ENCODE results near the gene STEAP2. TPM values are rescaled to one million over a fixed set of nuclear protein-coding genes. Genes with fewer than 3 reads are reported as not detected.

STEAP2 gene
- total and polyA plus RNA-seq, 2 of the 4 experiments (the other 2 are of a cell fraction), result 1.8 to 3.9 TPM

- Histone ChIP-seq H3K9ac (ENCODE audit: low read depth, low read length) (no peak overlapping the region), H3K4me3 (ENCODE audit: insufficient read depth, low read depth, low read length) (no peak overlapping the region), H3K36me3 (ENCODE audit: control insufficient read depth, insufficient read depth, low read length) (no peaks in the 10 kb centered on the region), H2BK120ac (ENCODE audit: low read depth, low read length) (no peak overlapping the region), H2BK20ac (ENCODE audit: low read depth, low read length) (no peak overlapping the region), H3K4me1 (ENCODE audit: control insufficient read depth, insufficient read depth, low read length) (no peaks in the 10 kb centered on the region), H2AK5ac (ENCODE audit: low read depth, low read length) (no peak overlapping the region), H2AFZ (replicated peaks; ENCODE audit: low read length, poor library complexity) (no peak overlapping the region), H3K27ac (ENCODE audit: insufficient read depth, low read length) (no peak overlapping the region), H4K20me1 (ENCODE audit: insufficient read depth, low read length) (no peaks in the 10 kb centered on the region), H3K9me1 (ENCODE audit: insufficient read depth, low read length) (no peaks in the 10 kb centered on the region), H3K14ac (replicated peaks; ENCODE audit: low read depth, low read length) (no peak overlapping the region), H3K56ac (ENCODE audit: extremely low read depth, insufficient read depth, low read length) (no peak overlapping the region), H3K4ac (ENCODE audit: low read depth, low read length) (no peak overlapping the region), H2BK5ac (ENCODE audit: low read depth, low read length, poor library complexity, severe bottlenecking) (no peak overlapping the region), H2AK9ac (replicated peaks; ENCODE audit: low read depth, low read length, poor library complexity) (no peak overlapping the region), H4K5ac (ENCODE audit: low read depth, low read length) (no peak overlapping the region), H3K79me1 (ENCODE audit: low read depth in 1 of 2, low read length in 2 of 2) (no peaks in the 10 kb centered on the region), H3K18ac (ENCODE audit: low read depth, low read length) (no peak overlapping the region), H4K8ac (ENCODE audit: low read depth in 2 of 2, low read length in 2 of 2) (no peak overlapping the region), H4K91ac (ENCODE audit: insufficient read depth, low read depth, low read length) (no peak overlapping the region), H3K9me3 (ENCODE audit: control insufficient read depth, insufficient read depth, low read length) (no peaks in the 10 kb centered on the region), H3K27me3 (ENCODE audit: control insufficient read depth, insufficient read depth, low read length) (no peaks in the 10 kb centered on the region; the same call in 1 of the 2 replicates), H3K23ac (ENCODE audit: low read depth, low read length) (no peak overlapping the region), H2BK15ac (ENCODE audit: low read depth, low read length) (no peak overlapping the region), H3K4me2 (ENCODE audit: low read depth, low read length) (no peak overlapping the region)
- POLR2A ChIA-PET (ENCODE audit: unreplicated experiment), result no interaction called here
- DNase-seq, result no peak
- TF ChIP-seq POLR2A (IDR thresholded peaks at IDR 0.05; ENCODE audit: low read depth, low read length) (no peak), CEBPB (IDR thresholded peaks at IDR 0.05; ENCODE audit: low read depth, low read length) (peak; percentile 71), RCOR1 (IDR thresholded peaks at IDR 0.05; ENCODE audit: insufficient replicate concordance, low read length) (no peak), CHD1 (IDR thresholded peaks at IDR 0.05; ENCODE audit: low read depth, low read length) (no peak), NFE2L2 (IDR thresholded peaks at IDR 0.05; ENCODE audit: low read depth, low read length) (no peak), MAFK (IDR thresholded peaks at IDR 0.05; ENCODE audit: low read depth, low read length) (no peak)
- intact Hi-C loops (cut with micrococcal nuclease) (no loop called here), dilution Hi-C loops (cut with HindIII; ENCODE audit: low sequenced_read_pairs, unreplicated experiment) (no loop called here), in situ Hi-C loops (cut with MboI; ENCODE audit: low sequenced_read_pairs) (no loop called here)
- CTCF ChIA-PET, result no interaction called here
- 100% methylated on average over 1 of the region's 2 CpGs; no CpG with 5 or more reads in 1 of the 2 experiments for WGBS, 2 experiments (ENCODE audit: extremely low coverage in 2 of 2, insufficient read length in 1 of 2)
- no TSS peak for BruUV-seq (replicated peaks)
- ATAC-seq (ENCODE audit: low read depth), result no peak
Measured at GRCh38 chr7:90201500-90202195, 9.9 kb upstream of the STEAP2 start.

Measured in IMR-90 (cell line).